Purkinje cell (primary cell): ENCODE data around the gene GSDME. TPM values are rescaled to one million over a fixed set of nuclear protein-coding genes. Genes with fewer than 3 reads are reported as not detected.

Source experiments
- polyA plus RNA-seq: library from polyadenylated mRNA; unstranded; fragments of >200 nt; fragmentation: Nextera tagmentation; gene quantifications from 2 replicates; pipeline ENCODE4 v1.2.1, GENCODE V29; 2014

Gene GSDME
- polyA plus RNA-seq: 25.4 and 29.9 TPM in 2 replicates

GRCh38 chr7:24757353-24758275 lies at the start of gene GSDME:
Gene GSDME (minus strand): TSS chr7:24757464. CDS start chr7:24749774, 7,690 bp downstream.

Other genes with a start within 250 kb of the GSDME start
- gene PALS2, start 184.0 kb downstream of the GSDME start, polyA plus RNA-seq: 36.6 and 43.3 TPM in 2 replicates
- 1.3 and 3.5 TPM in 2 replicates for gene OSBPL3, start 222.7 kb upstream of the GSDME start, polyA plus RNA-seq